22Rv1 (cell line): Measurements from ENCODE around the gene SSU72.
A peak's percentile ranks its signal among the peaks of the same experiment; 100 is the strongest.
"Not testable (repeated sequence)": the region's sequence is repeated elsewhere in the genome, so short reads cannot be mapped to it uniquely, and the experiment has no call there.

Source experiments
- H3K27ac ChIP-seq: fragments of 450-650 bp; 2 replicates; pipeline ENCODE4 v1.5.1; 2017
- CTCF ChIP-seq: fragments of 450-650 bp; IDR thresholded peaks from 2 replicates; pipeline ENCODE4 v1.5.1; 2017; ENCODE audit warnings: mild to moderate bottlenecking
- ZFX ChIP-seq: fragments of 450-650 bp; IDR thresholded peaks from 2 replicates; pipeline ENCODE4 v1.6.1; 2017; ENCODE audit warnings: antibody characterized with exemption, borderline replicate concordance

SSU72 gene

GRCh38 chr1:1507305-1507704, 67.4 kb downstream of the SSU72 start:
- TF ChIP-seq ZFX (no peak), CTCF (no peak)
- H3K27ac ChIP-seq, result peak overlapping the region; percentile 89; the same call in 1 of the 2 replicates

DNA sequence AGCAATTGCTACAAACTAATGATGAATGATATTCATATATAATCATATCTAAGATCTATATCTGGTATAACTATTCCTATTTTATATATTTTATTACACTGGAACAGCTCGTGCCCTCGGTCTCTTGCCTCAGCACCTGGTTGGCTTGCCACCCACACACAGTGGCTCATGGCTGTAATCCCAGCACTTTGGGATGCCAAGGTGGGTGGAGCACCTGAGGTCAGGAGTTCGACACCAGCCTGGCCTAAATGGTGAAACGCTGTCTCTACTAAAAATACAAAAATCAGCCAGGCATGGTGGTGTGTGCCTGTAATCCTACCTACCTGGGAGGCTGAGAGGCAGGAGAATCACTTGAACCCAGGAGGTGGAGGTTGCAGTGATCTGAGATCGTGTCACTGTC, 68.9 kb downstream of the SSU72 start:
- H3K27ac ChIP-seq, result peak overlapping the region; percentile 89

- peak; percentile 40 for TF ChIP-seq CTCF
- peak overlapping the region; percentile 89 for H3K27ac ChIP-seq
These were observed 69.3 kb downstream of the SSU72 start for GRCh38 chr1:1505366-1505798.

DNA sequence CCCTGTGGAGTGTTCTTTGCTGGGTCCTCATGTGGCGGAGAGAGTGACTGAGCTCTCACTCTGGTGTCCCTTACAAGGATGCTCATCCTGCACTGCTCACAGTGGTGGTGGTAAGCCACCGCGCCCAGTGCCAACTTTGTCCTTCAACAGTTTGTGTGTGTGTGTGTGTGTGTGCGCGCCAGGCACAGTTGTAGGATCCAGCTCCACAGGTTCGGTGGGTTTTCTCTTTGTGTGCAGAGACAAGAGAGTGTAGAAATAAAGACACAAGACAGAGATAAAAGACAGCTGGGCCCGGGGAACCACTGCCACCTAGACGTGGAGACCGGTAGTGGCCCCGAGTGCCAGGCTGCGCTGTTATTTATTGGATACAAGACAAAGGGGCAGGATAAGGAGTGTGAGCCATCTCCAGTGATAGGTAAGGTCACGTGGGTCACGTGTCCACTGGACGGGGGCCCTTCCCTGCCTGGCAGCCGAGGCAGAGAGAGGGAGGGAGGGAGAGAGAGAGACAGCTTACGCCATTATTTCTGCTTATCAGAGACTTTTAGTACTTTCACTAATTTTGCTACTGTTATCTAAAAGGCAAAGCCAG, 69.8 kb downstream of the SSU72 start:
- peak; percentile 91 for TF ChIP-seq CTCF
- H3K27ac ChIP-seq, result peak overlapping the region; percentile 89

GRCh38 chr1:1495461-1495975, 79.1 kb downstream of the SSU72 start:
- H3K27ac ChIP-seq, result not testable (repeated sequence)

GRCh38 chr1:1494311-1494710, 80.4 kb downstream of the SSU72 start:
- not testable (repeated sequence) for H3K27ac ChIP-seq
